Measurements from ENCODE around the gene ZFP69. TPM values are rescaled to one million over a fixed set of nuclear protein-coding genes. Genes with fewer than 3 reads are reported as not detected.

Gene ZFP69
- polyA plus RNA-seq, result 1.8 and 1.9 TPM in 2 replicates

GRCh38 chr1:40476924-40477677 is at the start of gene ZFP69:
ZFP69 (plus strand) TSS chr1:40477290; CDS start chr1:40479362, 2,072 bp downstream.

GRCh38 chr1:40449684-40450494 is 27.2 kb upstream of the ZFP69 start, which contains the start of gene ZFP69B:
ZFP69B (plus strand) TSS chr1:40450476; CDS start chr1:40450962, 486 bp downstream.

GRCh38 chr1:40508375-40509341 is 31.6 kb downstream of the ZFP69 start, which contains the start of gene EXO5:
EXO5 (plus strand) TSS chr1:40508767; CDS start chr1:40514545, 5,778 bp downstream.

GRCh38 chr1:40531381-40532061 is 54.4 kb downstream of the ZFP69 start, which contains the start of gene ZNF684:
ZNF684 (plus strand) TSS chr1:40531637; CDS start chr1:40533167, 1,530 bp downstream.

Other genes starting within 250 kb of the ZFP69 start
- not detected in 2 replicates for gene TMCO2, start 229.4 kb upstream of the ZFP69 start, polyA plus RNA-seq
- gene ZMPSTE24, start 219.1 kb upstream of the ZFP69 start, polyA plus RNA-seq, result 36.5 and 42.6 TPM in 2 replicates
- 0.29 and 0.51 TPM in 2 replicates for gene COL9A2, start 160.0 kb upstream of the ZFP69 start, polyA plus RNA-seq
- 95.3 and 110 TPM in 2 replicates for gene SMAP2, start 103.6 kb upstream of the ZFP69 start, polyA plus RNA-seq
- gene ZFP69B, start 26.8 kb upstream of the ZFP69 start, polyA plus RNA-seq, result 0.78 and 1.2 TPM in 2 replicates
- 4.6 TPM in 1 of 2 replicates, not detected in the other for gene EXO5, start 31.5 kb downstream of the ZFP69 start, polyA plus RNA-seq
- 13.3 and 16.6 TPM in 2 replicates for gene ZNF684, start 54.3 kb downstream of the ZFP69 start, polyA plus RNA-seq
- 0.28 and 5.0 TPM in 2 replicates for gene RIMS3, start 188.4 kb downstream of the ZFP69 start, polyA plus RNA-seq
- gene NFYC, start 214.4 kb downstream of the ZFP69 start, polyA plus RNA-seq, result 21.3 and 28.1 TPM in 2 replicates